GM19238 (cell line): ENCODE measurements around the gene PKHD1.

Experiments
- DNase-seq: peaks from one replicate; pipeline ENCODE4 v3.0.0; 2011; ENCODE audit warnings: low spot score; ENCODE audit not compliant: insufficient read length

PKHD1 gene

GRCh38 chr6:52108128-52108527 lies 20.7 kb upstream of the PKHD1 start:
- DNase-seq = no peak

GRCh38 chr6:52106994-52107393 lies 19.6 kb upstream of the PKHD1 start:
- no peak for DNase-seq

- no peak for DNase-seq
Measured at GRCh38 chr6:52104979-52105378, 17.6 kb upstream of the PKHD1 start.

- no peak for DNase-seq
Measured at GRCh38 chr6:52103623-52104022, 16.2 kb upstream of the PKHD1 start.

GRCh38 chr6:52102405-52102804 lies 15.0 kb upstream of the PKHD1 start:
- no peak for DNase-seq

- DNase-seq = no peak
Measured at GRCh38 chr6:52098721-52099120, 11.3 kb upstream of the PKHD1 start.

GRCh38 chr6:52089758-52090348 lies 2.4 kb upstream of the PKHD1 start:
- no peak for DNase-seq

- DNase-seq = no peak
Measured at GRCh38 chr6:52086741-52087140, 672 bp downstream of the PKHD1 start.

- no peak for DNase-seq
Measured at GRCh38 chr6:52081237-52081636, 6.2 kb downstream of the PKHD1 start.

GRCh38 chr6:52077961-52078625 lies 9.3 kb downstream of the PKHD1 start:
- no peak for DNase-seq

- DNase-seq = no peak
Measured at GRCh38 chr6:52077180-52077884, 10.1 kb downstream of the PKHD1 start.

GRCh38 chr6:52076791-52077179 lies 10.6 kb downstream of the PKHD1 start:
- no peak for DNase-seq

GRCh38 chr6:52074716-52075115 lies 12.7 kb downstream of the PKHD1 start:
- DNase-seq = no peak

GRCh38 chr6:52074155-52074554 lies 13.3 kb downstream of the PKHD1 start:
- DNase-seq = no peak

- no peak for DNase-seq
Measured at GRCh38 chr6:52065621-52066020, 21.8 kb downstream of the PKHD1 start.

GRCh38 chr6:52063584-52064344 lies 23.6 kb downstream of the PKHD1 start:
- peak; percentile 51 for DNase-seq

GRCh38 chr6:52061481-52061880 lies 25.9 kb downstream of the PKHD1 start:
- no peak for DNase-seq

GRCh38 chr6:52059821-52060220 lies 27.6 kb downstream of the PKHD1 start:
- DNase-seq = no peak

GRCh38 chr6:52055451-52055850 lies 32.0 kb downstream of the PKHD1 start:
- DNase-seq = no peak

- no peak for DNase-seq
Measured at GRCh38 chr6:52053038-52053695, 34.2 kb downstream of the PKHD1 start.

- DNase-seq = no peak
Measured at GRCh38 chr6:52050051-52050405, 37.4 kb downstream of the PKHD1 start.
